CD14-positive monocyte (primary cell): ENCODE measurements around the gene MARS1. TPM values are rescaled to one million over a fixed set of nuclear protein-coding genes. Genes with fewer than 3 reads are reported as not detected.

Experiments
- DNase-seq, 3 donors: peaks; one replicate each; pipeline ENCODE4 v3.0.0-alpha.2; 2011 to 2022
- H2AFZ ChIP-seq: 2 replicates; pipeline ENCODE4 v1.6.0; 2012; ENCODE audit warnings: mild to moderate bottlenecking, low read depth, low read length, inconsistent platforms; ENCODE audit not compliant: insufficient read depth, poor library complexity, severe bottlenecking
- H3K27ac ChIP-seq, 2 donors: 1 replicate in 1 of 2; 2 replicates in 1 of 2; pipeline ENCODE4 v1.5.1; 2012 to 2013; ENCODE audit warnings: low read length in 2 of 2, control low read depth in 1 of 2, inconsistent platforms in 1 of 2, low read depth in 1 of 2, mild to moderate bottlenecking in 1 of 2
- H3K27me3 ChIP-seq, 2 donors: one replicate each; pipeline versions ENCODE4 v1.6.0 to v1.6.1; 2011 to 2013; ENCODE audit warnings: low read length in 2 of 2; ENCODE audit not compliant: control insufficient read depth in 2 of 2, insufficient read depth in 2 of 2
- H3K36me3 ChIP-seq, 2 donors: replicated peaks in 1 of 2; 1 replicate in 1 of 2; 2 replicates in 1 of 2; pipeline versions ENCODE4 v1.5.1 to v1.6.1; 2012 to 2013; ENCODE audit warnings: low read length in 2 of 2, control low read depth in 1 of 2, inconsistent platforms in 1 of 2, mild to moderate bottlenecking in 1 of 2; ENCODE audit not compliant: insufficient read depth in 2 of 2, control insufficient read depth in 1 of 2
- H3K4me1 ChIP-seq, 2 donors: 1 replicate in 1 of 2; 2 replicates in 1 of 2; pipeline versions ENCODE4 v1.5.1 to v1.6.1; 2012 to 2013; ENCODE audit warnings: low read length in 2 of 2, control low read depth in 1 of 2, inconsistent platforms in 1 of 2, mild to moderate bottlenecking in 1 of 2, moderate library complexity in 1 of 2; ENCODE audit not compliant: insufficient read depth in 2 of 2, control insufficient read depth in 1 of 2
- H3K4me2 ChIP-seq: replicated peaks from 2 replicates; pipeline ENCODE3; 2012; ENCODE audit warnings: low read length, moderate library complexity, mild to moderate bottlenecking; ENCODE audit not compliant: poor library complexity, severe bottlenecking; ENCODE audit errors: extremely low read depth
- H3K4me3 ChIP-seq, 3 experiments: fragments of 200-600 bp in 1 of 3; sonication (generic) in 1 of 3; replicated peaks in 1 of 3; 1 replicate in 2 of 3; 2 replicates in 1 of 3; pipeline ENCODE4 v1.5.1; 2011 to 2013; ENCODE audit warnings: low read length in 3 of 3, mild to moderate bottlenecking in 3 of 3, control low read depth in 2 of 3, low read depth in 2 of 3, inconsistent platforms in 1 of 3, moderate library complexity in 1 of 3
- H3K79me2 ChIP-seq: 2 replicates; pipeline ENCODE4 v1.6.0; 2012; ENCODE audit warnings: mild to moderate bottlenecking, control low read depth, inconsistent platforms, low read length, moderate library complexity; ENCODE audit not compliant: insufficient read depth
- H3K9ac ChIP-seq: 2 replicates; pipeline ENCODE4 v1.6.0; 2017; ENCODE audit warnings: low read length, mild to moderate bottlenecking; ENCODE audit not compliant: insufficient read depth, poor library complexity, severe bottlenecking
- H3K9me3 ChIP-seq, 2 donors: replicated peaks in 1 of 2; 1 replicate in 1 of 2; 2 replicates in 1 of 2; pipeline versions ENCODE4 v1.5.1 to v1.6.1; 2012 to 2013; ENCODE audit warnings: low read length in 2 of 2, control low read depth in 1 of 2; ENCODE audit not compliant: control insufficient read depth in 1 of 2, insufficient read depth in 1 of 2
- H4K20me1 ChIP-seq: 2 replicates; pipeline ENCODE4 v1.6.0; 2012; ENCODE audit warnings: mild to moderate bottlenecking, low read length, control low read depth, moderate library complexity; ENCODE audit not compliant: insufficient read depth
- H3K27ac Mint-ChIP-seq, 7 donors: one replicate each; pipeline ENCODE4 v1.8.0; 2020; ENCODE audit warnings: mild to moderate bottlenecking in 7 of 7, mixed read lengths in 7 of 7, moderate library complexity in 6 of 7, inconsistent platforms in 2 of 7
- H3K27me3 Mint-ChIP-seq, 3 donors: one replicate each; pipeline ENCODE4 v1.8.0; 2021 to 2022; ENCODE audit warnings: low read depth in 3 of 3, mild to moderate bottlenecking in 3 of 3, mixed read lengths in 3 of 3, moderate library complexity in 3 of 3, inconsistent platforms in 1 of 3
- H3K36me3 Mint-ChIP-seq, 2 donors: one replicate each; pipeline ENCODE4 v1.8.0; 2020; ENCODE audit warnings: mixed read lengths in 2 of 2, inconsistent platforms in 1 of 2, mild to moderate bottlenecking in 1 of 2
- H3K4me1 Mint-ChIP-seq: one replicate; pipeline ENCODE4 v1.8.0; 2020; ENCODE audit warnings: mild to moderate bottlenecking, mixed read lengths
- H3K4me3 Mint-ChIP-seq, 2 donors: one replicate each; pipeline ENCODE4 v1.8.0; 2020; ENCODE audit warnings: mild to moderate bottlenecking in 2 of 2, mixed read lengths in 2 of 2, moderate library complexity in 1 of 2
- H3K9me3 Mint-ChIP-seq, 7 donors: one replicate each; pipeline ENCODE4 v1.8.0; 2020 to 2022; ENCODE audit warnings: mixed read lengths in 7 of 7, mild to moderate bottlenecking in 6 of 7, moderate library complexity in 6 of 7, inconsistent platforms in 2 of 7
- WGBS: methylation state at CpG from one replicate; pipeline ENCODE4 v1.1.5; 2013; ENCODE audit warnings: missing lambda C conversion rate; ENCODE audit not compliant: insufficient coverage; 5-methylcytosine and 5-hydroxymethylcytosine counted together
- intact Hi-C, 2 donors: fragments of 100-400 bp; cut with micrococcal nuclease; formaldehyde crosslinking; loops; one replicate each; pipeline versions ENCODE4 v1.15.0 to v1.15.1; 2023
- polyA plus RNA-seq, 3 donors: library from polyadenylated mRNA; depleted of rRNA in 1 of 3; unstranded in 2 of 3; stranded (reverse) in 1 of 3; fragments of 300-500 nt in 2 of 3; fragments of >200 nt in 1 of 3; fragmentation: Illumina TruSeq in 2 of 3; gene quantifications; 1 replicate in 2 of 3; 2 replicates in 1 of 3; pipeline ENCODE4 v1.2.3, GENCODE V29; 2012 to 2021
- TF ChIP-seq, protein P1 (sequence below): fragments of 200-600 bp; IDR thresholded peaks from one replicate; pipeline ENCODE4 v1.8.0; 2022; ENCODE audit warnings: antibody characterized with exemption, mild to moderate bottlenecking

MARS1 gene
- polyA plus RNA-seq, 3 donors = 63.5 to 164 (median 79.8) TPM

DNA sequence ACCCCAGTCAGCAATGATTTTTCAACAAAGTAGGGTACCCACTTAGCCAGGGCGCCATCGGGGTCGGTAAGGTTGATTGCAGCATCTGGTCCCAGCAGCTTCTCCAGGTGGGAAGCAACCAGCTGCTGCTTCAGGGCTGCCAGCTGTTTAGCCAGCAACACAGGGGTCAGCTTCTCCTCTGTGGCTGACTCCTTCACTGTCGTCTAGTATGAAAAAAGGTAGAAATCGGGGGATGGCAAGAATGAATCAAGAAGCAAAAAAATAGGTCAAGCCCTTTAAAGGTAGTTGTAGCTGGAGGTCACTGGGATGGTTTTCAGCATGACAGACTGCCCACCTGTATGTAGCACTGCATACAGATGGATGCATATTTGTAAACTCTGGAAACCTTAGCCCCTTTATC lies 46.4 kb downstream of the MARS1 start:
- H3K79me2 ChIP-seq = no peaks in the 10 kb centered on the region
- Mint-ChIP-seq H3K4me3 (no peak overlapping the region), H3K36me3 (peaks cover 78 to 92% of the 10 kb centered on the region in 2 donors), H3K27ac (peak overlapping the region in 2 of 7 donors; percentile 18 to 46), H3K4me1 (no peaks in the 10 kb centered on the region), H3K27me3 (no peaks in the 10 kb centered on the region), H3K9me3 (no peaks in the 10 kb centered on the region)
- H3K9ac ChIP-seq = no peak overlapping the region
- peaks cover 74 to 93% of the 10 kb centered on the region in 2 donors for H3K36me3 ChIP-seq
- DNase-seq = no peak
- 93% methylated on average over 3 of the region's 5 CpGs for WGBS
- H2AFZ ChIP-seq = no peak overlapping the region
- H3K27me3 ChIP-seq = no peaks in the 10 kb centered on the region
- H3K4me3 ChIP-seq = no peak overlapping the region
- intact Hi-C loops = no loop called here
- no peaks in the 10 kb centered on the region for H3K9me3 ChIP-seq
- TF ChIP-seq, protein P1, sequence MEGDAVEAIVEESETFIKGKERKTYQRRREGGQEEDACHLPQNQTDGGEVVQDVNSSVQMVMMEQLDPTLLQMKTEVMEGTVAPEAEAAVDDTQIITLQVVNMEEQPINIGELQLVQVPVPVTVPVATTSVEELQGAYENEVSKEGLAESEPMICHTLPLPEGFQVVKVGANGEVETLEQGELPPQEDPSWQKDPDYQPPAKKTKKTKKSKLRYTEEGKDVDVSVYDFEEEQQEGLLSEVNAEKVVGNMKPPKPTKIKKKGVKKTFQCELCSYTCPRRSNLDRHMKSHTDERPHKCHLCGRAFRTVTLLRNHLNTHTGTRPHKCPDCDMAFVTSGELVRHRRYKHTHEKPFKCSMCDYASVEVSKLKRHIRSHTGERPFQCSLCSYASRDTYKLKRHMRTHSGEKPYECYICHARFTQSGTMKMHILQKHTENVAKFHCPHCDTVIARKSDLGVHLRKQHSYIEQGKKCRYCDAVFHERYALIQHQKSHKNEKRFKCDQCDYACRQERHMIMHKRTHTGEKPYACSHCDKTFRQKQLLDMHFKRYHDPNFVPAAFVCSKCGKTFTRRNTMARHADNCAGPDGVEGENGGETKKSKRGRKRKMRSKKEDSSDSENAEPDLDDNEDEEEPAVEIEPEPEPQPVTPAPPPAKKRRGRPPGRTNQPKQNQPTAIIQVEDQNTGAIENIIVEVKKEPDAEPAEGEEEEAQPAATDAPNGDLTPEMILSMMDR = no peak
- H3K4me1 ChIP-seq = no peaks in the 10 kb centered on the region
- no peak overlapping the region for H3K4me2 ChIP-seq
- peaks cover 27% of the 10 kb centered on the region for H4K20me1 ChIP-seq
- peak overlapping the region in 1 of 2 donors; percentile 31 for H3K27ac ChIP-seq

GRCh38 chr12:57534991-57535543 lies 47.2 kb downstream of the MARS1 start:
- Histone ChIP-seq H3K36me3 (peaks cover 68 to 94% of the 10 kb centered on the region in 2 donors), H3K4me3 (no peak overlapping the region), H3K27me3 (no peaks in the 10 kb centered on the region), H2AFZ (no peak overlapping the region), H4K20me1 (peaks cover 24% of the 10 kb centered on the region), H3K4me2 (no peak overlapping the region), H3K79me2 (no peaks in the 10 kb centered on the region), H3K4me1 (no peaks in the 10 kb centered on the region), H3K27ac (no peak overlapping the region), H3K9me3 (no peaks in the 10 kb centered on the region), H3K9ac (no peak overlapping the region)
- intact Hi-C loops = no loop called here
- TF ChIP-seq, protein P1 = no peak
- Mint-ChIP-seq H3K36me3 (peaks cover 77 to 92% of the 10 kb centered on the region in 2 donors), H3K27ac (no peak overlapping the region), H3K9me3 (no peaks in the 10 kb centered on the region), H3K4me3 (no peak overlapping the region), H3K4me1 (no peaks in the 10 kb centered on the region), H3K27me3 (no peaks in the 10 kb centered on the region)
- 100% methylated on average over 2 of the region's 3 CpGs for WGBS
- DNase-seq = no peak
